SK-N-MC (cell line): ENCODE measurements around the gene C8A.

Experiments used
- EZH2 ChIP-seq: fragments of 200-600 bp; sonication (generic); IDR thresholded peaks from one replicate; pipeline ENCODE4 v1.6.1; 2017; ENCODE audit warnings: antibody characterized with exemption
- FOXP2 ChIP-seq: optimal IDR thresholded peaks from 2 replicates; pipeline ENCODE3; 2011; ENCODE audit warnings: mild to moderate bottlenecking, moderate library complexity; ENCODE audit not compliant: insufficient read depth; ENCODE audit errors: extremely low read length, control extremely low read depth
- POLR2AphosphoS5 ChIP-seq: IDR thresholded peaks from 2 replicates; pipeline ENCODE4 v1.6.1; 2012; ENCODE audit warnings: mild to moderate bottlenecking, low read depth, low read length, borderline replicate concordance

DNA sequence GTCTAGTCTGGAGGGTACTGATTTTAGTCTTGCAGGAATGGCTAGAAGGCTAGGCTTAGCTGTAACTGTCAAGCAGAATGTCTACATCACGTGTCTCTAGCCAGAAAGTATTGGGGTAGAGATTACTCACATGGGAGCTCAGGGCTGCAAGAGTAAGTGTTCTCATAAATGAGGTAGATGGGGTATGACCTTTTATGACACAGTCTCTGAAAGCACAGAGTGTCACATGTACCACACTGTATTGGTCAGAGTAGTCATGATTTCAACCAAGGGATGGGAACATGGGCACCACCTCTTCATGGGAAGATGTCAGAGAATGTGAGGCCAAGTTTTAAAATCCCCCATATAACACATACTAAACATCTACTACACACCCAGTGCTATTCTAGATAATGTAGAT, 38.3 kb upstream of the C8A start:
- TF ChIP-seq POLR2AphosphoS5 (no peak), EZH2 (no peak), FOXP2 (no peak)
